ENCODE data around the gene ADAMTS17.
"Not testable (repeated sequence)": the region's sequence is repeated elsewhere in the genome, so short reads cannot be mapped to it uniquely, and the experiment has no call there.

ADAMTS17 gene

DNA sequence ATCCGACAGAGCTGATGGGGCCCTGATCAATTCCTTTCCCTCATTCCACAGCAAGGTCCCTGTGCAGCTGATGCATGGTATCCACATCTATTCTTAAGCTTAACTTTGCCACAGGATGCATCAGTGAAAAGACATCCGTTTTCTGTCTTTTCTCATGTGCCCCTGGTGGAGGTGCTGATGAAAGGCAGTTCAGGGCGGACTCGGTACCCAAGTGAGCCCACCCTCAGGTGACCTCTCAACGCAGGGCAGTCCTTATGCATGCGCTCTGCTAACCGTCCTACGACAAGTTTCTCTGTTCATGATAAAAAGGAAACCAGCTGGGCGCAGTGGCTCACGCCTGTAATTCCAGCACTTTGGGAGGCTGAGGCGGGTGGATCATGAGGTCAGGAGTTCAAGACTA is 251.4 kb downstream of the ADAMTS17 start:
- DNase-seq (ENCODE audit: low read depth), result no peak
- H3K4me3 ChIP-seq (ENCODE audit: low read depth, low read length), result no peak overlapping the region

DNA sequence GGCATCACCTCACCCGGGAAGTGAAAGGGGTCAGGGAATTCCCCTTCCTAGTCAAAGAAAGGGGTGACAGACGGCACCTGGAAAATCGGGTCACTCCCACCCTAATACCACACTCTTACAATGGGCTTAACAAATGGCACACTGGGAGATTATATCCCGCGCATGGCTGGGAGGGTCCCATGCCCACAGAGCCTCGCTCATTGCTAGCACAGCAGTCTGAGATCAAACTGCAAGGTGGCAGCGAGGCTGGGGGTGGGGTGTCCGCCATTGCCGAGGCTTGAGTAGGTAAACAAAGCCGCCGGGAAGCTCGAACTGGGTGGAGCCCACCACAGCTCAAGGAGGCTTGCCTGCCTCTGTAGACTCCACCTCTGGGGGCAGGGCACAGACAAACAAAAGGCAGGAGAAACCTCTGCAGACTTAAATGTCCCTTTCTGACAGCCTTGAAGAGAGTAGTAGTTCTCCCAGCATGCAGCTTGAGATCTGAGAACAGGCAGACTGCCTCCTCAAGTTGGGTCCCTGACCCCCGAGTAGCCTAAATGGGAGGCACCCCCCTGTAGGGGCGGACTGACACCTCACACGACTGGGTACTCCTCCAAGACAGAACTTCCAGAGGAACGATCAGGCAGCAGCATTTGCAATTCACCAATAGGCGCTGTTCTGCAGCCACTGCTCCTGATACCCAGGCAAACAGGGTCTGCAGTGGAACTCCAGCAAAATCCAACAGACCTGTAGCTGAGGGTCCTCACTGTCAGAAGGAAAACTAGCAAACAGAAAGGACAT is 257.5 kb downstream of the ADAMTS17 start:
- not testable (repeated sequence) for DNase-seq (ENCODE audit: low read depth); H3K4me3 ChIP-seq (ENCODE audit: low read depth, low read length)

DNA sequence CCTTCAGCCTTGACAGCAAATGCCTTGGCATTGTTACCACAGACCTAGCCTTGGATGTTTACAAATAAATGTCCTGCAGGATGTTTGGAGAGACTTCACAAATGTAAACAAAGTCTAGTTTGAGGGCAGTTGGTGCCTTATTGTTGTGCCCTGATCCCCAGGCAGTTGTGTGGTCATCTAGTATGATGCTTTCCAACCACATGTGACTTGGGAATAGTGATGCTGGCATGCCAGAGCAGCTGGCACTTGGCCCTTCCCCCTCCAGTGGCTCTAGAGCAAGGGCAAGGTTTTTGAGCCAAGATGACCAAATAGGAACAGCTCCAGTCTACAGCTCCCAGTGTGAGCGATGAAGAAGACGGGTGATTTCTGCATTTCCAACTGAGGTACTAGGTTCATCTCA is 258.2 kb downstream of the ADAMTS17 start:
- no peak overlapping the region for H3K4me3 ChIP-seq (ENCODE audit: low read depth, low read length)
- no peak for DNase-seq (ENCODE audit: low read depth)

DNA sequence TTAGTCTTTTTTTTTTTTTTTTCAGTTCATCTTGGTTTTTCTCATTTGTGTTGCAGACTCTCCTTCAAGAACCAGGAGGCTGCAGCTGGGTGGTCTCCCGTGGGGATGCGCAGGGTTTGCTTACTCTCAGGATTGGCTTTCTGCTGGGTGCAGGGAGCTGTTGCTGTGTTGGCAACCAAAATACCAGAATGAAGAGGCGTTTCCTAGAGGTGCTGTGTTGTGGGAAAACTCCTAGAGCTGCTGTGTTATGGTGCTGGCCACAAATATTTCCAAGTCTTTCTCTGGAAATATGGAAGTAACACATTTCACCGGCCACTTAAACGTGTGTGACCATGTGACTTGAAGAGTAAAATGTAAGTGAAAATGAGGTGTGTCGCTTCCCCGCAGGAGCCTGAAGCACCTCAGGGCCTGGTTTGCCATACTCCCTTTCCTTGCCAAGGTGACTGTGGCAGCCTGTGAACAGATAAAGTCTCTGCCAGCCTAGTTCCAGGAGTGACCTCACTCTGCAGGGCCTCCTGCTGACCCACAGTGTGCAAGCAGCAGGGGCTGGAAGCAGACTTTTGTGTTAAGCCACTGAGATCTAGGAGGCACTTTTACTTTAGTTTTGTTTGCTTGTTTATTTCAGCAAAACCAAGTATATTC is 258.9 kb downstream of the ADAMTS17 start:
- DNase-seq (ENCODE audit: low read depth), result no peak
- no peak overlapping the region for H3K4me3 ChIP-seq (ENCODE audit: low read depth, low read length)

DNA sequence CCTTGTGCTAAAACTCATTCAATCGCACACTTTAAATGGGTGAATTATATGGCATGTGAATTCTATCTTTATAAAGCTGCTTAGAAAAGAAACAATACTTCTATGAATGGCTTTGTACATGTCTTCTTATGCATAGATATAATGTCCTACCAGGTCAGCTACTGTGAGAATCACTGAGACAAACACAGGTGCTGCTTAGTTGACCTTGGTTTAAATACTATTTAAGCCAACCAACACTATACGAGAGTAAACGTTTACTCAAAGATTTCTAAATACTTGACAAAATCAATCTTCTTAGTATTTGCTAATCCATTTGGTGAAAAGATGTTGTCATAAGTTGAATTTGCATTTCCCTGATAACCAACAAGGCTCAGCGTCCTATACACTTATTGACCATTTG is 260.3 kb downstream of the ADAMTS17 start:
- no peak overlapping the region for H3K4me3 ChIP-seq (ENCODE audit: low read depth, low read length)
- no peak for DNase-seq (ENCODE audit: low read depth)

DNA sequence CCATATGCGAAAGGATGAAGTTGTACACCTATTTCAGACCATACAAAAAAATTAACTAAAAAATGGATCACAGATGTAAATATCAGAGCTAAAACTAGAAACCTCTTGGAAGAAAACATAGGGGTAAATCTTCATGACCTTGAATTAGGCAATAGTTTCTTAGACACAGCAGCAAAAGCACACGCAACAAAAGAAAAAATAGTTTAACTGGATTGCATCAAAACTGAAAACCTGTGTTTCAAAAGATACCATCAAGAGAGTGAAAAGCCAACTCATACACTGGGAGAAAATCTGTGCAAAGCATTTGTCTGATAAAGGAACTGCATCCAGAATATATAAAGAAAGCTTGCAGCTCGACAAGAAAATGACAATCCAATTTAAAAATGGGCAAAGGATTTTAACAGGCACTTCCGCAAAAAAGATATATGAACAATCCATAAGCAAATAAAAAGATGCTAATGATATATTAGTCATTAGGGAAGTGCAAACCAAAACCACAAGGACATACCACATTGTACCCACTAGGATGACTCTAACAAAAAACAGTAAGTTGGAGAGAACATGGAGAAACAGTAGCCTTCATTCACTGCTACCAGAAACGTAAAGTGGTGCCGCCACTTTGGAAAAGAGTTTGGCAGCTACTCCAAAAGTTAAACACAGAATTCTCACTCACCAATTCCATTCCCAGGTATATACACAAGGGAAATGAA is 263.1 kb downstream of the ADAMTS17 start:
- no peak overlapping the region for H3K4me3 ChIP-seq (ENCODE audit: low read depth, low read length)
- no peak for DNase-seq (ENCODE audit: low read depth)

DNA sequence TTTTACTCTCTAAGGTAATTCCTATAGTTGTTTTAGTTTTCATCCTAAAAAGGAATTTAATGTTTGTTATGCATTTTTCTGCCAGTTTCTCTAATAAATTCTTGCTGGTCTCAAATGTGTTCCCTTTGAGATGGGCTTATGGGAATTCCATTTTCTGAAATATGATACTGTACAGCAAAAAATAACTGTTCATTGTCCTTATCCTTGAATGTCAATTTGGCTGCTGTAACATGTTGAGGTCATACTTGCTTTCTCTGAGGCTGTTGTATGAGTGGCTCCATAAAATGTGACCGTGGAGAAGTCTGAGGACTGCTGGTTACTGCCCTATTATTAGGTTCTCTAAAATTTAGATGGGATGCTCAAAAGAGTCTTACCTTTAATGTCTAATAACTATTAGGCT is 266.5 kb downstream of the ADAMTS17 start:
- no peak overlapping the region for H3K4me3 ChIP-seq (ENCODE audit: low read depth, low read length)

DNA sequence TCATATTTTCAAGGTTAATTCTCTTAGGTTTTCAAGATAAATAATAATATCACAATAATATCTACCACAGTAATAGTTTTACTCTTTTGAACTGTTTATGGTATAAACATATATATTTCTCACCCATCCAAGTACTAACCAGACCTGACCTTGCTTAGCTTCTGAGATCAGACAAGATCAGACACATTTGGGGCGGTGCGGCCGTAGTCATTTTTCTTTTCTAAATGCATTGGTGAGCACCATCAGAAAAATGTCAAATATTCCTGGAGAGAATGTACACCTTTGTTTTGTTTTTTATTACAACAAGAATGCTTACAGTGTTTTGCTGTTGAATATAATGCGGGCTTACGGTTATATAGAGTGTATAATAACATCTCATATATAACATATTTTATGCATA is 267.8 kb downstream of the ADAMTS17 start:
- DNase-seq (ENCODE audit: low read depth), result no peak

More for the DNA sequence above, 266.5 kb downstream of the ADAMTS17 start:
- no peak for DNase-seq (ENCODE audit: low read depth)

DNA sequence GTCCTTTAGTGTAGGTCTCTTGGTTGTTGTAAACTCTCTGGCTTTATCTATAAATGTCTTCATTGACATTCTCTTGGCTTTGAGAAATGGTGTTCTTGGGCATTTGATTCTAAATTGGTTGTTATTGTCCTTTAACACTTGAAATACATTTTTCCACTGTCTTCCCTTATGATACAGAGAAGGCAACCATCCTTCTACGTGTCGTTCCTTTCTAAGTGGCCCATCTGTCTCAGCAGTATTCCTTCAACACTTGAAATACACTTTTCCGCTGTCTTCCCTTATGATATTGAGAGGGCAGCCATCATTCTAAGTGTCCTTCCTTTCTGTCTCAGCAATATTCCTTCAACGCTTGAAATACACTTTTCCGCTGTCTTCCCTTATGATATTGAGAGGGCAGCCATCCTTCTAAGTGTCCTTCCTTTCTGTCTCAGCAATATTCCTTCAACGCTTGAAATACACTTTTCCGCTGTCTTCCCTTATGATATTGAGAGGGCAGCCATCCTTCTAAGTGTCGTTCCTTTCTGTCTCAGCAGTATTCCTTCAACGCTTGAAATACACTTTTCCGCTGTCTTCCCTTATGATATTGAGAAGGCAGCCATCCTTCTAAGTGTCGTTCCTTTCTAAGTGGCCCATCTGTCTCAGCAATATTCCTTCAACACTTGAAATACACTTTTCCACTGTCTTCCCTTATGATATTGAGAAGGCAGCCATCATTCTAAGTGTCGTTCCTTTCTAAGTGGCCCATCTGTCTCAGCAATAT is 275.1 kb downstream of the ADAMTS17 start:
- DNase-seq (ENCODE audit: low read depth); H3K4me3 ChIP-seq (ENCODE audit: low read depth, low read length): not testable (repeated sequence)

More for the DNA sequence above, 267.8 kb downstream of the ADAMTS17 start:
- no peak overlapping the region for H3K4me3 ChIP-seq (ENCODE audit: low read depth, low read length)

DNA sequence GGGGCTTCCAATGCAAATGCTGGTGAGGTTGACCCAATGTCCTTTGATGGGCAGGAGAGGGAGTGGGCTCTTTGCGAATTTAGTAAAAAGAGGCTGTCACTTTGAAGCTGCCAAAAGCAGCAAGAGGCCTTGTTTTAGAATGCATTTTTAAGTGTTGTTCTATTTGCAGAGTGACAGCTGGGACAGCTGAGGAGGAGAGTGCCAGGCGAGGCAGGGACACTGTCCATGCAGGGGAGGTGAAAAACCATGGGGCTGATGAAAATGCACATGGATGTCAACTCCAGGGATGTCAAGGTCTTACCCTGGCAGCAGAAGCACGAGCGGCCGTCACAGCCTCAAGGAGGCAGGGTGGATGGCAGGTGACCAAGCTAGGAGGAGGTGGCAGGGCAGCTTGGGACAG is 279.8 kb downstream of the ADAMTS17 start:
- H3K4me3 ChIP-seq (ENCODE audit: low read depth, low read length), result no peak overlapping the region

DNA sequence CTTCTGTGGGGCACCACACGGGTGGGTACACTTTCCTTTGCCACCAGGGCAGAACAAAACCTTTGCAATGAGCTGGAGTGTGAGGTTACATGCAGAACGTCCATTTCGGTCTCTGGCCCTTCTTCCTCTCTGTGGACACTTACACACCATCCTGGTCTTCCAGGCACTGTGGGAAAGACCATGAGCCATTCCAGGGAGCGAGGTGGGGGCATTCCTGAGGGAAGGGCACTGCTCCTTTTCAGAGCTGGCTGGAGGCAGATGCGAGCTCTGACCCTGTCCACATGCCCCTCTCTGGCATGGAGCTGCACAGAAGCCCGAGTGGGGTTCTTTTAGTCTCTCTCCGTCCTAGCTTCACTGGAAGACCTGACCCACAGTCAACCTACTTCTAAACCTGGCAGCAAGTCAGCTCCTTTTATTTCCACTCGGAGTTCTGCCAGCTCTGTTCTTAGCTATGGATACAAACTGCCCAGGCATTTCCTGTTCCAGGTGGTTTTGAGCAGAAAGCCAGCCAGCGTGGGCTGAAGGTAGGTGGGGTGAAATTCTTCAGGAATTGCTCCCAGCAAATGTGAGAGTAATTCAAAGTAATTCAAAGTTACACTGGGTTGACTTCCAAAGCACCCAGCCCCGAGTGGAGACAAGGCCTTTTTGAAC is 281.4 kb downstream of the ADAMTS17 start:
- no peak for DNase-seq (ENCODE audit: low read depth)
- no peak overlapping the region for H3K4me3 ChIP-seq (ENCODE audit: low read depth, low read length)

More for the DNA sequence above, 279.8 kb downstream of the ADAMTS17 start:
- DNase-seq (ENCODE audit: low read depth), result no peak

DNA sequence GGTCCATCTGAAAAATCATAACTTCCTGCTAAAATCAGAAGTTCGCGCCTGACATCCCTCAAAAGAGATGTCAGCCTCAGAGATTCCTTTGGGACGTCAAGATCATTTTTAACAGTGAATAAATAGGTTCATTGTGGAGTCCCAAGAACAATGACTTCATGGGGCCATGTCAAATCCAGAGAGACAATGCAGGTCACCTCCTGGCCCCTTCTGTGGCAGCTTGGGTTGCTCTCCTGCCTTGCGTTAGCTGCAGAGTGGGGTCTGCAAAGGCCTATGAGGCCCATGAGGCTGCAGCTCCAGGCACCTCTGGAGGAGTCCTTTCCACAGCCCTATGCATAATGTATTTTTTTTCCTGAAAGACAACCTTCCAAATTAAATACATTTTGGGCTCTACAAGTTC is 282.3 kb downstream of the ADAMTS17 start:
- no peak for DNase-seq (ENCODE audit: low read depth)
- no peak overlapping the region for H3K4me3 ChIP-seq (ENCODE audit: low read depth, low read length)

DNA sequence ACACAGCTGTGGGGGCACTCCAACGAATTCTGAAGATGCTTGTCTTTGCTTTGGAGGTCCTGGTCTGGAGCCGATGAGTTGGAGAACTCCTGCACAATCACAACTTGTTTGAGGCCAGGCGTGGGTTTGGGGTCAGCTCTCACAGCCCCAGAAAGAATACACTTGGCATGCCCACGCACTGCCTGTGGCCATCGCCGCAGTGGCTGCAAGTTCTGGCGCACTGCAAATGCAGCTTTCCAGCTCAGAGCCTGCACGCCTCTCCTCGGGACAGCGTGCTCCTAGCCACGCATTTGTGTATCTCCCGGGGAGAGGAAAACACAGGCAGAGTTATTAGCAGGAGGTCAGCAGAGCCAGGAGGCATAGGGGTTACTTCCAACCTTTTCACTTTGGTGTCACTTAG is 282.7 kb downstream of the ADAMTS17 start:
- no peak overlapping the region for H3K4me3 ChIP-seq (ENCODE audit: low read depth, low read length)
- no peak for DNase-seq (ENCODE audit: low read depth)

DNA sequence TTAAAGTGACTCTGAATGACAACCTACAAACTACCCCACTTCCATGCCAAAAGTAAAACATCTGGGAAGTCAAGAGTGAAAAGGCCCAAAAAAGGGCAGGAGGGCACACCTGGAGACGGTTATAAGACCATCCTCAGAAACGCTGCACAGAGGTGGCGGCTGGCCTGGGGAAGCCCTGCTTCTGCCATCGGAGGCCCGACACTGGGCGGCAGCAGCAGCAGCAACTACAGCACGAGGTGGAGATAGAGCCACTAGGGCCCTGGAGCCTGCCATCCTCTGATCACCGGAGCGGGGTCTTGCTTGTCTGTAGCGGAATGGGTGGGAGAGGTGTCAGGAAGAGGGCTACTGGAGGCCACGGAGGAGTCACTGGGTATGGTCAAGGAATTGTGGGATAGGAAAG is 283.3 kb downstream of the ADAMTS17 start:
- DNase-seq (ENCODE audit: low read depth), result no peak

DNA sequence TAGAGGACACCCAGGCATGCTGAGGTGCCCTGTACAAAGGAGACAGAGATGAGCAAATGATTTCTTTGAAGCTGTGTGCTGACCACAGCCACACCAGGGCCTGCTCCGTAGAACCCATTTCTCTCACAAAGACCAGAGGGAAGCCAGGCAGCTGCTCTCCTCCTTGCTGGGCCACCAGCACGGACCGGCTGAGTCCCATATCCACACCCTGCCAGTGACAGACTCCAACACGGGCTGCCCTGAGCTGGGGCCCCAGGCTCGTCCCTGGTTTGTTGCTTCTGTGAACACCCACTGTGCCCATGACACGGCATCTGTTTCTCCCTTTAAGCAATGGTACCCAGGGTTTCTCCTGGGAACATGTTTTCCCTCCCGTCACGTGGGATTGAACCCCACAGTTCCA is 284.5 kb downstream of the ADAMTS17 start:
- no peak overlapping the region for H3K4me3 ChIP-seq (ENCODE audit: low read depth, low read length)
- no peak for DNase-seq (ENCODE audit: low read depth)

More for the DNA sequence above, 283.3 kb downstream of the ADAMTS17 start:
- H3K4me3 ChIP-seq (ENCODE audit: low read depth, low read length), result no peak overlapping the region

DNA sequence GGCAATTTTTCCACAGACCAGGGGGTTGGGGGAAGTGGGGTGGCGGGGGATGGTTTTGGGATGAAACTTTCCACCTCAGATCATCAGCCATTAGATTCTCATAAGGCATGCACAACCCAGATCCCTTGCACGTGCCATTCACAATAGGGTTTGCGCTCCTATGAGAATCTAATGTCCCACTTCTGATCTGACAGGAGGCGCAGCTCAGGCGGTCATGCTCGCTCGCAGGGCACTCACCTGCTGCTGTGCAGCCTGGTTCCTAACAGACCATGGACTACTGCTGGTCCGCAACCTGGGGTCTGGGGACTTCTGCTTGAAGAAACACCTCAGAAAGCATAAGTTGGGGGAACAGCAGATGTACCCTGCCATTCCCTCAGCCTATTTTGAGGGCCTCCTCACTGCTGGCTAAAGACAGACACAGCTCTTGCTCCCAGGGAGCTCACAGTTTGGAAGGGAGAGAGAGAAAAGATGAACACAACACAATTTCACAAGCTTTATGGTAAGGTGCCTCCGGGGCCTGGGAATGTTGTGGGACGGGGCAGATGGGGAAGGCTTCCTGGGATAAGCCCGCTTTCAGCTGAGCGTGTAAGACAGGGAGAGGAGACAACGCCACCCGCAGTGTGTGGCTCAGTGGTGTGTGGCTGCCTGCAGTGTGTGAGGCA is 285.2 kb downstream of the ADAMTS17 start:
- no peak for DNase-seq (ENCODE audit: low read depth)
- H3K4me3 ChIP-seq (ENCODE audit: low read depth, low read length), result no peak overlapping the region

DNA sequence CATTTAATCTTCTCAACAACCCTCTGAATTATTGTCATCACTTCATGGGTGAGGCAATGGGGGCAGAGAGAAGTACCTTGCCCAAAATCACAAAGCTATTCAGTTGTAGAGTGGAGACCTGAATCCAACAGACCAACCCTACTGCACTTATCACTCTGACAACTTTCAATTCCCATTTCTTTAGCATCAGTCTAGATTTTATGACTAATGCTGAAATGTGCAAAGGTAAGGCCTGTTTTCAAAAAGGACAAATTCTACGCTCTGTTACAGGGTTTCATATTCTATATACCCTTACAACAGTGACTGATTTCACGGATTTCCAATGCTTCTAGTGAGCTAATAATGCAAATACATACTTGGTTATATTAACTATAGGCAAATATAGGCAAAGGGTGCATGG is 286.0 kb downstream of the ADAMTS17 start:
- DNase-seq (ENCODE audit: low read depth), result no peak
- no peak overlapping the region for H3K4me3 ChIP-seq (ENCODE audit: low read depth, low read length)

DNA sequence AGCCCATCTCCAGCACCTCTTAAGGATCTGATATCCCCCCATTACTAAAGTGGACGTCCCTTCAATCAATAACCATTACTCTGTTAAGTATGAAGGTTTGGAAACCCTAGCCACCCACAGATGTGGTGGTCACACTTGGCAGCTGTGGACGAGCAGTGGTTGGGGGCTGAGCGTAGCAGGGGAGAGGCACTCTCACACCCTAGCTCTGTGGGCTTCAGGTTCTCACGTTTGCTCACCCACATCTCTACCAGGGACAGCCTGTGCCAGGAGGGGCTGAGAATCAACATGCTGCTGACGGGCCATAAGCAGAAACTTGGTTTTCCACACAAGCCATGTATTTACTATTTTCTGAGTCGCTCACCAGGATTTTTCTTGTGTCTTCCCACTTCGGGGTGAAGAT is 287.2 kb downstream of the ADAMTS17 start:
- DNase-seq (ENCODE audit: low read depth), result no peak
- no peak overlapping the region for H3K4me3 ChIP-seq (ENCODE audit: low read depth, low read length)

All from skeletal muscle cell (primary cell).